Peyer's patch (tissue), 4 donors: ENCODE measurements around the gene CACNA2D1.

Experiments
- POLR2A ChIP-seq, 2 donors: fragments of 450-650 bp; IDR thresholded peaks; one replicate each; pipeline ENCODE4 v1.5.1; 2017; ENCODE audit warnings: antibody characterized with exemption in 2 of 2, mild to moderate bottlenecking in 2 of 2, moderate library complexity in 2 of 2
- TF ChIP-seq, protein P1 (sequence below), 6 experiments: fragments of 450-650 bp in 4 of 6; fragments of 200-600 bp in 2 of 6; sonication (generic) in 1 of 6; IDR thresholded peaks; one replicate each; pipeline ENCODE4 v1.5.1; 2017 to 2019; ENCODE audit warnings: antibody characterized with exemption in 6 of 6, mild to moderate bottlenecking in 3 of 6, moderate library complexity in 1 of 6

DNA sequence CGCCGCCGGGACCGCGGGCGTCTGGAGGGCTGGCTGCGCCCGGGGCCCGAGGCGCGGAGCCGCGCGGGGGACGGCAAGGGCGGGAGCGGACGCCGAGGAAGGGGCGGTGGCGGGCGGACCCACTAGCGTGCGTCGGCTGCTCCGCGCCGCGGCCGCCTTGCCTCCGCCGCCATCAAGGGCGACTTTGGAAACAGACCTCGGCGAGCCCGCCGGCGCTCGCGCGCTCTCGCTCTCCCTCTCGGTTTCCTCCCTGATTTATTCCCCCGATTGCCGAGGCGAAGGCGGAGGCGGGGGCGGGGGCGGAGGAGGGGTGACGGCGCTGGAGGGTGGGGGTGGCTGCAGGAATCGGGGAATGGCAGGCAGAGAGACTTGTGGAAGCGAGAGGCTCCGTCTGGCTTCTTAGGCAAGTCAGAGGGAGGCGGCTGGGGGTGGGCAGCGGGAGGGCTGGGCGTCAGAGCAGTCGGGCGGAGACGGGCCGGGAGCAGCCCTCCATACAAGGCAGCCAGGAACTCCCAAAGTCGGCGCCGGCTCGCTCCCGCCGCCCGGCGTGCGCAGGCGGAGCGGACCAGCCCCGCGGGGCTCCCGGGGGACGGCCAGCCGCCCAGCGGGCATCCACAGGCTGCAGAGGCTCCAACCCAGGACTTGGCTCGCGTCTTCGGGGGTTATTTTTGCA is at the start of gene CACNA2D1:
- TF ChIP-seq, protein P1, sequence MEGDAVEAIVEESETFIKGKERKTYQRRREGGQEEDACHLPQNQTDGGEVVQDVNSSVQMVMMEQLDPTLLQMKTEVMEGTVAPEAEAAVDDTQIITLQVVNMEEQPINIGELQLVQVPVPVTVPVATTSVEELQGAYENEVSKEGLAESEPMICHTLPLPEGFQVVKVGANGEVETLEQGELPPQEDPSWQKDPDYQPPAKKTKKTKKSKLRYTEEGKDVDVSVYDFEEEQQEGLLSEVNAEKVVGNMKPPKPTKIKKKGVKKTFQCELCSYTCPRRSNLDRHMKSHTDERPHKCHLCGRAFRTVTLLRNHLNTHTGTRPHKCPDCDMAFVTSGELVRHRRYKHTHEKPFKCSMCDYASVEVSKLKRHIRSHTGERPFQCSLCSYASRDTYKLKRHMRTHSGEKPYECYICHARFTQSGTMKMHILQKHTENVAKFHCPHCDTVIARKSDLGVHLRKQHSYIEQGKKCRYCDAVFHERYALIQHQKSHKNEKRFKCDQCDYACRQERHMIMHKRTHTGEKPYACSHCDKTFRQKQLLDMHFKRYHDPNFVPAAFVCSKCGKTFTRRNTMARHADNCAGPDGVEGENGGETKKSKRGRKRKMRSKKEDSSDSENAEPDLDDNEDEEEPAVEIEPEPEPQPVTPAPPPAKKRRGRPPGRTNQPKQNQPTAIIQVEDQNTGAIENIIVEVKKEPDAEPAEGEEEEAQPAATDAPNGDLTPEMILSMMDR (IDR thresholded peaks at IDR 0.05), result no peak
- no peak for TF ChIP-seq POLR2A (IDR thresholded peaks at IDR 0.05)
